ENCODE measurements around the gene GATAD2A.
"Not testable (repeated sequence)": the region's sequence is repeated elsewhere in the genome, so short reads cannot be mapped to it uniquely, and the experiment has no call there.

The GATAD2A gene

GRCh38 chr19:19447536-19448237 lies 42.2 kb downstream of the GATAD2A start:
- no peak for DNase-seq (ENCODE audit: low read depth)

- DNase-seq (ENCODE audit: low read depth), result no peak
Observed at GRCh38 chr19:19448238-19448544, 42.7 kb downstream of the GATAD2A start.

GRCh38 chr19:19451429-19452242 lies 46.2 kb downstream of the GATAD2A start:
- DNase-seq (ENCODE audit: low read depth), result no peak

DNA sequence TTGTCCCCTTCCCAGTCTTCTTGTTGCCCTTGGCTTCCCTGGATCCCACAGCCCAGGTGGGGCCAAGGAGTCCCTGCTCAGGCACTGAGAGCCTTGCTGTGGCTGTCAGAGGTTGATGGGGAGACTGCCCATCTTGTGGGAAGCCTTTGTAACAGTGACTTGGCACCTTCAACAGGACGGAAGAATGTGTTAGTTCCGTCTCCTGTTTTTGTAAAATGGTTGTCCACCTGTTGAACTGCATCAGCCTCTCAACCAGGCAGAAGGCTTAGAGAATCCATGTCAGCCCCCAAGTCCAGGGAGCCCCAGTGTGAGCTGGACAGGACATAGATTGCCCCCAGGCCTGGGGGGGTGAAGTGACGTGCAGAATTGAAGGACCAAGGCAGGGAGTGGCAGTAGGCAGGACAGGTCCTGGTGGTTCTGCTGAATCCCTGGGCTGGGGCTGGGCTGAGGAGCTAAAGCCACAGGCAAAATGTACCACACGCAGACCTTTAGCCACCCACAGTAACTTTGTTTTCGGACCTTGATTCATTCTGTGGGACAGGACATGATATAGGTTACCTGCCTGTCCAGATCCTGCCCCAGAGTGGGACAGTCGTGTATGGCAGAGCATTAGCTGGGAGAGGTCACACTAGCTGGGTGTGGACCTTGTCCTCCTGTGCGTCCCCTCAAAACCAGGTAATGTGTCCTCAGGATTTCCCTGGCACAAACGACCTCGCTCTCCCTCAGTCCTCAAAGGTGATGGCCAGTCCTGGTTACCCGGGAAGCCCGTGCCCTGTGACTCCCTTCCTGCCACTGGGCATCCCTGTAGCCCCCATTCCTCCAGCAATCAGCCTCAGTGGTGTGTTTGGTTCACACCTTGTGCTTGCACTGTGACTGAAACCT lies 47.0 kb downstream of the GATAD2A start:
- no peak for DNase-seq (ENCODE audit: low read depth)

DNA sequence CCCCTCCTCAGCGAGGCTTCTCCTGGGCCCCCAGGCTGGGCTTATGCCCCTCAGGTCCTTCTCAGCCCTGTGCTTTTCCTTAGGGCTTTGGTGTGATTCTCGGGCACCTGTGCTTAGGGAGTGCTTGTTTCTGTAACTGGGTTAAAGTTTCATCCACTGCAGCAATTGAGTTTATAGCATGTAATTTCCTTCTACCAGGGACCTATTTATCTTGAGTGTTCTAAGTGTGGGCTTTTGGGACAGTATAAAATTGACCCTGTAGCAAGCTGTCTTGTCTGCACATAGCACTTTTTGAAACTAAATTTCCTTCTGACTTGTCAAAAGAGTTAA lies 47.6 kb downstream of the GATAD2A start:
- DNase-seq (ENCODE audit: low read depth), result no peak

GRCh38 chr19:19455166-19455919 lies 49.9 kb downstream of the GATAD2A start:
- DNase-seq (ENCODE audit: low read depth), result not testable (repeated sequence)

DNA sequence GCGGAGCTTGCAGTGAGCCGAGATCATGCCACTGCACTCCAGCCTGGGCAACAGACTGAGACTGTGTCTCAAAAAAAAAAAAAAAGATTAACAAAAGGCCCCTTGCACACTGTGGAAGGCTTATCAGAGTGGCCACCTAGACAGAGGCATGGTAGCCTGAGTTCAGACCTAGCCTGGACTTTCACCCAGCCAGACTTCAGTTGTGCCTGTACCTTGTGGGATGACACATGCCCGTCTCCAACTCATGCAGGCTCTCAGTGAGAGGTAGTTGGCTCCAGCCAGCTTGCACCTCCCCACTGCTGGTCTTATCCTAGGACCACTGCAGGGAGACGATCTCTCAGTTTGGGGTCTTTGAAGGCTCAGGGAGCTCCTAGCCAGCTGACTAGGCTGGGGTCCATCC lies 52.2 kb downstream of the GATAD2A start:
- no peak for DNase-seq (ENCODE audit: low read depth)

DNA sequence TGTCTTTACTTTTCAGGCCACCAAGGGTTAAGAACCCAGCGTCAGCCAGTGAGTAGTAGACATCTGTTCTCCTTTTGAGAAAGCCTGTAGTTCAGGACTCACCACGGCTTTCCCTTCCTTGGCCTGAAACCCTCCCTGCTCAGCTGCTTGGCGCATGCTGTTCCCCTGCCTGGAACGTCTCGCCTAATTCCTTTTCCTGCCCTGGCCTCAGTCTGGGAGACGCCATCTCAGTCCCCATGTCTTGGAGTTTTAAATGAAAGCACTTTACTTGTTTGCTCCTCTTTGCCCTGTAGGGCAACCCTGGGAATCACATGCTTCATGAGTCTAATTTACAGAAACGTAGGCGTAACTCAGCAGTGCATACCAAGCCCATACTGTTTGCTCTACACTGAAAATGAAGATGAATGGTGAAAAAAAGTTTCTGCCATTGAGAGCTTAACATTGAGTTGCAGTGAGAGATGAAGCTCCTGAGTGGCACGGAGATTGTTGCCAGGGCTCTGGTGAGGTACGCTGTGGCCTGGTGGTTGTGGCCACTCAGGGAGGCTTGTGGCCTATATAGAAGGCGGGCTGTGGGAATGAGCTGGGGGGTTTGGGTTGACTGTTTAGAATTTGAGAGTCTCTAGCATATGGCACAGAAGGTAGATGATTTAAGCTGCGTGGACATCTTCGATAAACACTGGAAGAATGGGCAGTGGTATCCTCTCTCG lies 52.8 kb downstream of the GATAD2A start:
- no peak for DNase-seq (ENCODE audit: low read depth)

DNA sequence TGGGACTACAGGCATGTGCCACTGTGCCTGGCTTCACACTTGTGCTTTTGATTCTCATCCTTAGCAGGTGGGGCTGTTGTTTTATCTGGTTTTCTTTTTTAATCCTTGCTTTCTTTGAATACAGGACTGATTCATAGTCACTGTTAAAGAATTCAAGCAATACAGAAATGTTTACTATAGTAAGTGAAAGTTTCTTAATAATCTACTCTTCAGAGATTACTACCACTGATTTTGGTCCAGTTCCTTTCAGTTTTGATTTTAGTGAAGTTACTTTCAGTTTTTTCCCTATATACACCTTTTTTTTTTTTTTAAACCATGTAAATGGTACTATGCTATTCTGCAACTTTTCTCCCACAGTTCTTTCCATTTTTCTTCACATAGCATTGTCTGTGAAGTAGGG lies 53.6 kb downstream of the GATAD2A start:
- DNase-seq (ENCODE audit: low read depth), result no peak

- DNase-seq (ENCODE audit: low read depth), result peak; percentile 60
Observed at GRCh38 chr19:19459707-19460251, 54.3 kb downstream of the GATAD2A start.

GRCh38 chr19:19460258-19460731 lies 54.8 kb downstream of the GATAD2A start:
- DNase-seq (ENCODE audit: low read depth), result no peak

- DNase-seq (ENCODE audit: low read depth), result peak; percentile 68
Observed at GRCh38 chr19:19460761-19461265, 55.3 kb downstream of the GATAD2A start.

DNA sequence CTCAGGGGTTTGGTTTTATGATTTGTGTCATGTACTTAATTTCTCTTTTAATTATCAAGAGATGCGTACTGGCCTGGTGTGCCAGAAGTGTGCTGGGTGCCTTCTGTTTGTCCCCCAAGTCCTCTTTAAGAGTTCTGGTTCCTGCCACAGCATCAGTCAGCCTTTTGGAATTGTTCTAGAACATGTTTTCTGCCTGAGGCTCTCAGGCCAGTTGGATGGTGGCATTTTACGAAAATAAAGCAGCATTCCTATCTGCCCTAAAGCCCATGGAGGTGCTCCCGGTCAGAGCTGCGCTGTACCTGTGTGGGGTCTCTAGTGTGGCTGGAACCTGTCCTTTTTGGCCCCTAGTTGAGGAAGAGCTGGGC lies 55.8 kb downstream of the GATAD2A start:
- no peak for DNase-seq (ENCODE audit: low read depth)

- DNase-seq (ENCODE audit: low read depth), result no peak
Observed at GRCh38 chr19:19461671-19462622, 56.5 kb downstream of the GATAD2A start.

DNA sequence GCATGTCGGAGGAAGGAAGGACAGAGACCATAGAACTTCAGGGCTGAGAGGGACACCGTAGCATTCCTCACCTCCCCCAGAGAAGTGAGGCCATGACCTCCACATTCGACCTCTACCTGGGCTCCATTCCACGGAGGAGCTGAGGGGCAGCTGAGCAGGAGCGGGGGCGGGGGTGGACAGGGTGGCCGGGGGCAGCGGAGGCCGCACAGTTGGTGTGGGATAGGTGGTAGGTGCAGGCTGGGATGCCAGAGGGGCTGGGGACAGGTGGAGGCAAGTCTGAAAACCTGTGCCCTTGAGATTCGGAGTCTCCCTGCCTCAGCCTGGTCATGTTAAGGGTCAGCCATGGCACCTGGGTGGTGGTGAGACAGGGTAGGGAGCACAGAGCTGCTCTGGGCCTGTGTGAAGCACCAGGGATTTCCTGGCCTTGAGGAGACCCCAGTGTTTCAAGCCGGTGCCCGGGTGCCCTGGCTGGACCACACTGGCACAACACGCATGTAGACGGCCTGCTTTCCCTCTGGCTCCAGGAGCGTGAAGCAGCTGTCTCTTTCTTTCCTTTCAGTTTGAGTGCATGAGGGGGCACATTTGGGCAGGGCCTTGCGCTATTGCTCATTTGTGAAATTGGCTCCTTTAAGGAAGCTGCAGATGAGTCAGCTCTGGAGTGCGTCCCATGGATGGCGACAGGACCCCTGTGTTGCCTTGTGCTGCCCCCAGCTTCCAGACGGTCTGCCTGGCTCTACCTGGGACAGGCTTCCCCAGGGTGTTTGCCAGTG lies 58.1 kb downstream of the GATAD2A start:
- no peak for DNase-seq (ENCODE audit: low read depth)

DNA sequence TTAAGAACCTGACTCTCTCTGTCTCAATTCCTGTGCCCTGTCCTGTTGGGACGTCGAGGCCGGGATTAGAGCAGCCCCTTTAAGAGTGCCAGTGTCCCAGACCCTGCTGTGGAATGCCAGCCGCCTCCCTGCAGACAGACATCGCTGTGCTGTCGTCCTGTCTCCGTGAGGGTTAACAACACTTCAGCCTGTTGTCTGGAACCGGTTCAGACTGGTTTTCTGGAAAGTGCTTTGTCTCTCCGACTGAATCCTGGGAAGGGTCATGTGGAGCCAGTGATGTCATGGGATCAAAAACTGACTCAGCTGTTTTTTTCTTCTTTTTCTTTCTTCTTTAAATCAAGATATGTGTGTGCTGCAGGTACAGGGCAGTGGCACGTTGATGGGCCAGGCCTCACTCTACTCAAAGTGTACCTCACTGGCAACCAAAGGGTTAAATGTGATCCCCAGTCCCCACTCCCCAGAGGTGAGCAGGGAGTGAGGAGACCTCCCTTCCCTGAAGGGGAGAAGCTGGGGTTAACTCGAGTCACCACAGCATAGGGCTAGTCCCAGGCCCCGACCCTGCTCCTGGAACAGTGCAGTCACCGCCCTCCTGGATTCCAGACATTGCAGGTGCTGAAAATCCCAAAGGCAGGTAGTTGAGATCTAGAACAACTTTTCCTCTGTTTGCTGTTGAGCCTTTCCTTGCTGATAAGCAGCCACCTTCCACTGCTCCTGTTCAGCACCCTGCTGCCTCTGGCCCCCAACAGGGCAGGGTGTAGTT lies 59.0 kb downstream of the GATAD2A start:
- DNase-seq (ENCODE audit: low read depth), result no peak

- DNase-seq (ENCODE audit: low read depth), result no peak
Observed at GRCh38 chr19:19465436-19466070, 60.1 kb downstream of the GATAD2A start.

GRCh38 chr19:19466201-19466600 lies 60.7 kb downstream of the GATAD2A start:
- no peak for DNase-seq (ENCODE audit: low read depth)

All from activated T-cell treated with anti-CD3 and anti-CD28 coated beads for 48 hours (primary cell).